Activated CD4-positive, CD25-positive, alpha-beta regulatory T cell treated with anti-CD3 and anti-CD28 coated beads, Interleukin-2, amount 50 U/mL, for 24 hours (primary cell): ENCODE results near the gene ZNF385C.
A peak's percentile ranks its signal among the peaks of the same experiment; 100 is the strongest.

ENCODE experiments used
- ATAC-seq, 2 donors: fragments of 150-1000 bp; cut with Tn5 transposase; one replicate each; pipeline ENCODE4 v1.10.0; 2021; ENCODE audit warnings: mild to moderate bottlenecking in 1 of 2, moderate library complexity in 1 of 2

ZNF385C gene

DNA sequence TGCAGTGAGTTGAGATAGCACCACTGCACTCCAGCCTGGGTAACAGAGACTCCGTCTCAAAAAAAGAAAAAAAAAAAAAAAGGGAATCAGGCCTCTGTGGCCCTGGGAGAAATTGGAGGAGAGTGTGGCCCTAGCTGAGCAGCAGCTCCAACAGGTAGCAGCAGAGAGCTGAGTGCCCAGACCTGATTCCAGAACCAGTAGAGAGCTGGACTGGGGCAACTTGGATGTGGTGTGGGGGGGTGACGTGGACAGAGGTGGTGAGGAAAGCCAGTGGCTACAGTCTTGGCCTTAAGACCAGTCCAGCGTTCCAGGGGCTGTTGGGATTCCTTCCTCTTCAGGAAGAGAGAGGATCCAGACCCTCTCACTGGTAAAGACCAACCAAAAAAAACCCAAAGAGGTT, 26.0 kb upstream of the ZNF385C start:
- no peak for ATAC-seq

DNA sequence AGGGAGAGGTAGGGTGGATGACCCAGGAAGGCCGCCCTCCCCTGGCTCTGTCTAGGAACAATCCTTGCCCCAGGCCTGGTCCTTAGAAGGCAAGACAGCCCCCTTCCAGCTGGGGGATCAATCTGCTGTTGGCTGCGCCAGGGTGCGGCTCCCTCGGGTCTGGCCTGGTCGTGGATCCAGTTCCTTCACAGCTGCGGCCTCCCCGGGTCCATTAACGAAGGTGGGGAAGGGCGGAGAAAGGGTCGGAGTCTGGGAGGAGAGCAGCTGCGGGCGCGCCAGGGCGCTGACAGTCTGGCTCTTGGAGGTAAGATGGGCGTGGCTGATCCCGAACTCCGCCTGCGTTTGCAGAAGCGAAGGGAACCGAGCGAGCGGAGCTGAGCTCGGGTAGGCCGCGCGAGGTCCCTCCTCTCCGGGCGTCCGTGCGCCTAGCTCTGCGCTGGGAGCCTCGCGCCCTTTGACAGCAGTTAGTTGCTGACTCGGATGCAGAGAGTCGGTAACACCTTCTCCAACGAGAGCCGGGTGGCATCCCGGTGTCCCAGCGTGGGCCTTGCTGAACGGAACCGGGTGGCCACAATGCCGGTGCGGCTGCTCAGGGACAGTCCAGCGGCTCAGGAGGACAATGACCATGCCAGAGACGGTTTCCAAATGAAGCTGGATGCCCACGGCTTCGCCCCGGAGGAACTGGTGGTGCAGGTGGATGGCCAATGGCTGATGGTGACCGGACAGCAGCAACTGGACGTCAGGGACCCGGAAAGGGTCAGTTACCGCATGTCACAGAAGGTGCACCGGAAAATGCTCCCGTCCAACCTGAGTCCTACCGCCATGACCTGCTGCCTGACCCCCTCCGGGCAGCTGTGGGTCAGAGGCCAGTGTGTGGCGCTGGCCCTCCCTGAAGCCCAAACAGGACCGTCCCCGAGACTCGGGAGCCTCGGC, 24.4 kb upstream of the ZNF385C start, which contains the start of gene HSPB9:
HSPB9 (plus strand) TSS at position 434 of the 933 bp plus-strand sequence; CDS start at position 481, 47 bp downstream.
- no peak for ATAC-seq

DNA sequence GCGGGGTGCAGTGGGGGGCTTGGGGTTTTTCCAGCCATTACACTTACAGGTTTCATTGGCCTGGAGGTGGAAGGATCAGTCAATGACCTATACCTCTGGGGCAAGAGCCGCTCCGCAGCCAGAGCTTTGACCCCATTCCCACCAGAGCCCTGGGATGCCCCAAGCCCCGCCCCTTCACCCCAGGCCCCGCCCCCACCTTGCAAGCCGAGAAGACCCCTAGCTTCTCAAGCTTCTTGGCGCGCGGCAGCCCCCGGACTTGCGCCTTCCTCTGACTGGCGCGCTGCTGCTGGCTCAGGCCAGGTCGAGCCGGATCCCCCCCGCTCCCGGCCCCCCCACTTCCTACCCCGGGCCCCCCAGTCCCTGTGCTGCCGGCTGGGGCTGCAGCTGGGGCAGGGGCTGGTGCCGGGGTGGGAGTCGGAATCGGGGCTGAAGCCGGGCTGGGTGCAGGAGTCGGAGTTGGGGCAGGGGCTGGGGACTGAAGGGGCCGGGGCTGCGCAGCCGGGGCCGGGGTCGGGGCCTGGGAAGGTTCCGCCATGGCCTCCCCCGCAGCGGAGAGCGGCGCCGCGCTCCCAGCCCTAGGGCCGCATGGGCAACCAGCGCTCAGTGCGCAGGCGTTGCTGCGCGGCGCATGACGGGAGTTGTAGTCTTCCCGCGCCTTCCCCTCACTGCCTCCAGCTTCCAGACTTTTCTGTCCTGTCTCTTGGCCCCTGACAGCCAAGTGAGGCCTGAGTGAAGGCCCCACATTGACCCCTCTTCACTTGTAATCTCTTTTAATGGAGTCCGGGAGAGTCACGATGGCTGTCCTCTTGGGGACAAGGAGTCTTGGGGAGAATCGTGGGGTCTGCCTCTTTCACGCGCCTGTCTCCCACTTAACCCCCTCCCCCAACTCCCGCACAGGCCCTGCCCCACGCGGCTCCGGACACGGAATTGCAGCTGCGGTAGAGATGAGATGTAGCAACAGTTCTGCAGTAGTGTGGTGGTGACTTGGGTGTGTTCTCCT, 22.8 kb upstream of the ZNF385C start, which contains the start of gene KAT2A:
KAT2A (minus strand) TSS at position 598 of the 1,000 bp plus-strand sequence; CDS start at position 535, 63 bp downstream.
- peak; percentile 87 to 92 for ATAC-seq

DNA sequence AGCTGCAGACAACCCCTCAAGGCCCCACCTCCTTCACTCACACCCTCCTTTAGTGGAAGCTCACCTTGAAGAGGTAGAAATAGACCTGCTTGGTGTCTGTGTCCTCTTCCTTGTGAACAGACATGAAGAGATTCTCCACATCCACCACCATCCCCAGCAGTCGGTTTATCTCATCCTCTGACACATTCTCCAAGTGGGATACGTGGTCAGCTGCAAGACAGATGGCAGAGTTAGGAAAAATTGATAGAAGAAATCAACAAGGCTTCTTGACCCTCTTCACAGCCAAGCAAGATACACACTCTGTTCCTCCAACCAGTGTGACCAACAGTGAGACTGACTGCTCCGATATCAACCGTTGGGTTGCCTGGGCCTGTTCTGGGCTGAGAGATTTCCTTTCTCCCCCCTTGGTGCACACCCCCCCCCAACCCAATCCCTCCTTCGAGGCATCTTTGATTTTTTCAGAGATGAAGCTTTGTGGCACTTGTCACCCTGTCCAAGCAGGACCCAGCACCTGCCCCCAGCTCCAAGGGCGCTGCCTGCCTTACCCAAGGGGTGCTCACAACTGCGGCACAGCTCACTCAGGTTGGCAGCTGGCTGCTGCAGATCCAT, 22.0 kb upstream of the ZNF385C start:
- ATAC-seq = no peak

DNA sequence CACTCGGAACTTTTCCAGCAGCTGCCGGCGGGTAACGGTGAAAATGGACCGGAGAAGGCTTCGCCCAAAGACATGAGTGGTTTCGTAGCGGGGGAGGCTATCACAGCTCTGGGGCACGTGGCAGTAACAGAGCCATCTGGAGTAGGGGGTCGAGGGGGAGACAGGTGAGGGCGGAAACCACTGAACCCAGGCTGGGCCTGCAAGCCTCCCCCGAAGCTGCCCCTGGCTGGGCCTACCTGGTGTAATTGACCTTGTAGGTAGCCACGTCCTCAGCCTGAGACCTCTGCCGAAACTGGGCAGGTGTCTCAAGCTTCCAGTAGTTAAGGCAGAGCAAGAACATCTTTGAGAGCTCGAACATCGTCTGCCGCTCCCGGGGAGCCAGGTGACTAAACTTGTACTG, 21.0 kb upstream of the ZNF385C start:
- no peak for ATAC-seq

DNA sequence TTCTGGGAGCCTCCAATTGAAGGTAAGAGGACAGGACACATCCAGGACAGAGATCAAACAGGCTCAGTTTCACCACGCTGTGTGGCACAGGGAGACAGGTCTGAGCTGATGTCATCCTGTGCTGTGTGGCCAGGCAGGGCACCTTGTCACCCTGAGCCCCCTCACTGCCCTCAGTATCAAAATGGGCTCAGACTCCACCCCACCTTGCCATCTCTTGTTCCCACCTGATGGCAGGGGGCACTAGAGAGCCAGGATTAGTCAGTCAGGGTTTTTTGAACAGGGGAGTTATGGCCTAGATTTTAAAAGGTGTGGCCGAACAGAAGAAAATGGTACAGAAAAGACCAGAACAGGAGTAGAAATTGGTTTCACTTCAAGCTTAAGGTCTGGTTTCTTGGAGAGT, 20.3 kb upstream of the ZNF385C start:
- peak; percentile 21 to 27 for ATAC-seq

DNA sequence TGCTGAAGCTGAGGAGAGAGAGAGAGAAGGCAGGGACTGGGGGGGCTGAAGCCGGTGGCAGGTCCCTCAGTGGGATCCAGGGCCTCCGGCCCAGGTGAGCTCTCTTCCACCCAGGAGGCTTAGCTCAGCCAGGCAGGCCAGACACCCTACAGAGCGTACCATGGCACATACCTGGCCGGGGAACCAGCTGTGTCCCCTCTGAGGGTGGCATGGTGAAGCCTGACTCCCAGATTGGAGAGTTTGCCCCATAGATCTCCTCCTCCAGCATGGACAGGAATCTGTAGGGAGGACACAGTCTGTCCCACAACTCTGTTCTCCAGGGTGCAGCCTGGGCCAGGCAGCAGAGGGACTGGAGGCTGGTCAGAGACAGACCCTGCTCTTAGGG, 19.8 kb upstream of the ZNF385C start:
- no peak for ATAC-seq

DNA sequence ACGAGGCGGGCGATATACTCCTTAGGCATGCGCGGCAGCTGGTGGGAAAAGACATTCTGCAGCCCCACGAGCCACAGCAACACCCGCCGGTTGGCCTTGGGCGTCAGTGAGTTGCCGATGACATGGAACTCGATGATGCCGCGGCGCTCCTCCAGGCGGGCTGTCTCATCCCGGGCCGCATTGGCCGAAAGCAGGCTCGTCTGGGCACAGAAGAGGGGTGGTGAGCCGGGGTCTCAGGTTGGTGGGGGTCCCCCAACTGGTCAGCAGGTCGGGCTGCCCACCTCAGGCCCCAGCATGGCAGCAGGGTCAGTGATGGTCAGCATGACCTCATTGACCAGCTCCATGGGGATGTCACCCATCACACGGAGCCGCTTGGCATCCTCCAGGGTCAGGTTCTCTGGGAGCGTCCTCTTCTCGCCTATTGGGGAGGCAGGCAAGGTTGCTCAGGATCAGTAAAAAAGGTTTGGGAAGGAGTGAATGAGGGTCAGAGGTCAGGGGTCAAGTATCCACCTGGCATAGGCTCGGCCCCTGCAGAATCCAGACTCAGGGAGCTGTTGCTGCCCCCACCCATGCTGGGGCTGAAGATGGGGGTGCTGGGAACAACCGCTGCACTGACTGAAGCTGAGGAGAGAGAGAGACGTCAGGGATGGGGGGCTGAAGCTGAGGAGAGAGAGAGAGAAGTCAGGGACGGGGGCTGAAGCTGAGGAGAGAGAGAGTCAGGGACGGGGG, 19.3 kb upstream of the ZNF385C start:
- no peak for ATAC-seq

DNA sequence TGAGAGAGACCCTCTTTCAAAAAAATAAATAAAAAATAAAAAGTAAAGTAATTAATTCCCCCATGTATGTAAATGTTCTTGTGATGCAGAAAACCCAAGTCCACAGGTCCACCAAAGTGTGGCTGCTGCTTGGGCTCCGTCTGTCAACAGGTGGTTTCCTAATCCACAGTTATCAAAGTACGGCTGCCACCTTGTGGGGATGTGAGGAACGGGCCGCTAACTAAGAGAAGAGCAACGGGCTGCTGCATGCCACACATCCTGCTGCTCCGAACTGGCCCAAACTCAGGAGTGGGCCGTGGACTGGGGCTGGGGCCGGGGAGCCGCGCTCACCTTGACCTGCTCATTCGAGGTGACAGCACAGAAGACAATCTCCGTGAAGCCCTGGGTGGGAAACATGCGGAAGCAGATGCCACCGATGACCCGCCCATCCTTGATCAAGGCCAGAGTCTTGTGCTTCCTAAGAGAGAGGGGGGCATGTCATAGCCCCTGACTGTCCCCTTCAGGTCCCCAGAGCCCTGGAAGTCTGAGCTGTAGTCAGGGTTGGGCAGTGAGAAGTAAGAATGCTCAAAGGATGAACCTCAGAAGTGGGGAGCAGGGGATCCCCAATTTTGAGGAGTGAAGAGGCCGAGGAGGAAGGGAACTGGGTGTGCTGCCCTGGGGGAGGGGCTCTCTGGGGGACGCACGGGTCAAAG, 18.6 kb upstream of the ZNF385C start:
- peak; percentile 25 to 30 for ATAC-seq

DNA sequence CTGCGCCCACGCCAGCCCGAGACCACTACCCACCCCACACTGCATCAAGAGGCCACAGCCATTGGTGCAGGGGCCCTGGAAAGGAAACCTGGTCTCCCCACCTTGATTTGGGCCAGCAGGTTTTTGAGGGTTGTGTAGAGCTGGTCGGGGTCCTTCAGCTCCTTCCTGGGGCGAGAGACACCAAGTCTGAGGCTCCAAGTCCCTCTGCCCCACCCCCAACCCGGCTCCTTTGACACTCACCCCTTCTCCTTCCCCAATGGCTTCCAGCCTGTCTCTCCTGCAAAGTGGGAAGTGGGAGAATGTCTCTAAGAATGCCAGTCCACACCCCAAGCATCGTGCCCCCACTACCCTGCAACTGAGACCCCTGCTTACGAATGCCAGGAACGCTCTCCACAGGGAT, 15.8 kb upstream of the ZNF385C start:
- no peak for ATAC-seq

DNA sequence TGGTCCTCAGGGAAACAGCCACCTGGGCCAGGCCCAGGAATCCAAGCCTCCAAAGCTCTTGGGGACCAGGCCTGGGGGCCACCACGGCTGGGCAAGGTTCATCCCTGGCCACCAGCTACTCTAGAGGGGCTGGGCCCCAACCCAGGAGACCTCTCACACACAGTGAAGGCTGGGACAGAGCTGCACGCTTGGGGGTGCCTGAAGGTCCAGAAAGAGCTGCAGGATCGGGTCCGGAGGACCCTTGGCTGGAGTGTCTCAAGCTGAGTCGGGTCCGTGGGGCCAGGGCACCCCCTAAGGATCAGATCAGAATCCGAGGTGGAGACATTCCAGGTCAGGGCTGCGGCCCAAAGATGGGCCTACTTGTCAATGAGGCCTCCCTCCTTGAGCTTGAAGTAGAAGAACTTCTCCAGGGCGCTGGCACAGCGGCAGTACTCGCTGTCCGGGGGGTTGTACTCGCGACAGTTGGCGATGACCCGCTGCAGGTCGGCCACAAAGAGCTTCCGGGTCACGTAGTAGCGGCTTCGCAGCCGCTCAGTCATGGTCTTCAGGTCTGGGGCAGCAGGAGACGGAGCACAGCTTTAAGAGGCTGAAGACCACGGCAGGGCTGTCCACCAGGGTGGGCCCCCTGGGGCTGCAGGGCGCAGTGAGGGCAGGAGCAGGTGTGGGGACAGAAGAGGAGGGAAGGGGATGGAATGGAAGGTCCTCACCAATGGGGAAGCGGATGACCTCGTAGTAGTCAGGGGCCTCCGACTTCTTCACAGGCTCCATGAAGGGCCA, 15.2 kb upstream of the ZNF385C start:
- ATAC-seq = no peak

DNA sequence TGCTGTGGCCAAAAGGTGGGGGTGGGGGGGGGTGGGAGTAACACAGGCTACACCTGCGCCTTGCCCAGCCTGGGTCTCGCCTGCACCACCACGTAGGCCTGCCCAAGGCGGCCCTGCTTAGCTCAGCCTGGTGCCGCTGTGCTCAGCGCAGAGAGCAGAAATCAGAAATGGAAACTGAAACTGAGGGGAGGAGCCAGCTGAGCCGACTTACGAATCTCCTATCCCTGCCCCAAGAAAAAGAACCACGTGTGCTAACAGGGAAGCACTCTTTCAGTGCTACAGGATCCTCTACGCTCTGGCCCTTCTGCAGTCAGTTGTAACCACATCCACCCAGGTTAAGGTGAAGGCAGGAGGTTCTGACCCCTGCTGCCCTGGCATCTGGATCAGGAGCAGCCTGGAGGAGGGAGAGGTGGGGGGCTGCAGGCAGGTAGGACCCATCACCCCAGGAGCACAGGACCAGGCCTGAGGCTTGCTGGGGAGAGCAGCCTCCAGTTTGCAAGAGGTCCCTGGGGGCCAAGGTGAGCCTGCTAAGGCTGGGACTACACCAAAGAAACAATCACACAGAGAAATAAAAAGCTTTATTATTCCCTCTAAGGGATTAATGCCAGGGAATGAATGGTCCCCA, 14.4 kb upstream of the ZNF385C start, which contains the start of gene DHX58:
DHX58 (minus strand) TSS at position 163 of the 625 bp plus-strand sequence. CDS start 822 bp downstream, outside the sequence.
- peak; percentile 90 to 92 for ATAC-seq

DNA sequence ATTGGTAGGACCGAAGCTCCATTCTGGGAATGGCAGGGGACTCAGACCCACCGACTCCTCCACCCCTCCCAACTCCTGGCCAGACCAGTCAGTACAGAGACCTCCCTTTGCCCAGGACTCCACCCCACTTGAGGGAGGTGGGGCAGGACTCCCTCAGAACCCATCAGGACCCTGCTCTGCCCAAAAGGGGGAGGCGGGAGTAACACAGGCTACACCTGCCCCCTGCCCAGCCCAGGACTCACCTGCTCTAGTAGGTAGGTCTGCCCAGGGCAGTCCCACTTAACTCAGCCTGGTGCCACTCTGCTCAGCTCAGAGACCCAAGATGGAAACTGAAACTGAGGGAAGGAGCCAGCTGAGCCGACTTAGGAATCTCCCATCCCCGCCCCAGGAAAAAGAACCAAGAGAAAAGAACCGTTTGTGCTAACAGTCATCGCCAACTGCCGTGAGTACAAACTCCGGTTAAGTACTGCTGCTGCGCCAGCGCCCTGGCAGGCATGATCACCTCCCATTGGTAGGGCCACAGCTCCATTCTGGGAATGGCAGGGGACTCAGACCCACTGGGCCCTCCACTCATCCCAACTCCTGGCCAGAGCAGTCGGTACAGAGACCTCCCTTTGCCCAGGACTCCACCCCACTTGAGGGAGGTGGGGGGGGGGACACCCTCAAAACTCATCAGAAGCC, 13.7 kb upstream of the ZNF385C start:
- ATAC-seq = peak; percentile 5 to 9

DNA sequence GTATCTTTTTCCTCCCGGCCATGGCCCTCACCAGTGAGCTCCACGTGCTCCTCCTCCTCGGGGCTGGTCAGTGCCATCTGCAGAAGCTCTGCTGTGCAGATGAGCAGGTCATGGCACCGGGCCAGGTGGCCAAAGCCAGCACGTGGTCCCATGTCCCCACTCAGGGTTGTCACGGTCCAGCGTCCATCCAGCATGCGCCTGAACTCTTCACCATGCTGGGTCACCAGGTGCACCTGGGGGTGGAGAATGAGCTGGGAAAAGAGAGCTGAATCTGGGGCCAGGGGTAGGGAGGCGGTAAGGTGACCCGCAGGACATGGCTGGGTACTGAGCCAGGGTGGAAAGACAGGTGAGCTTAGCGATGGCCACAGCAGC, 13.0 kb upstream of the ZNF385C start:
- ATAC-seq = no peak

DNA sequence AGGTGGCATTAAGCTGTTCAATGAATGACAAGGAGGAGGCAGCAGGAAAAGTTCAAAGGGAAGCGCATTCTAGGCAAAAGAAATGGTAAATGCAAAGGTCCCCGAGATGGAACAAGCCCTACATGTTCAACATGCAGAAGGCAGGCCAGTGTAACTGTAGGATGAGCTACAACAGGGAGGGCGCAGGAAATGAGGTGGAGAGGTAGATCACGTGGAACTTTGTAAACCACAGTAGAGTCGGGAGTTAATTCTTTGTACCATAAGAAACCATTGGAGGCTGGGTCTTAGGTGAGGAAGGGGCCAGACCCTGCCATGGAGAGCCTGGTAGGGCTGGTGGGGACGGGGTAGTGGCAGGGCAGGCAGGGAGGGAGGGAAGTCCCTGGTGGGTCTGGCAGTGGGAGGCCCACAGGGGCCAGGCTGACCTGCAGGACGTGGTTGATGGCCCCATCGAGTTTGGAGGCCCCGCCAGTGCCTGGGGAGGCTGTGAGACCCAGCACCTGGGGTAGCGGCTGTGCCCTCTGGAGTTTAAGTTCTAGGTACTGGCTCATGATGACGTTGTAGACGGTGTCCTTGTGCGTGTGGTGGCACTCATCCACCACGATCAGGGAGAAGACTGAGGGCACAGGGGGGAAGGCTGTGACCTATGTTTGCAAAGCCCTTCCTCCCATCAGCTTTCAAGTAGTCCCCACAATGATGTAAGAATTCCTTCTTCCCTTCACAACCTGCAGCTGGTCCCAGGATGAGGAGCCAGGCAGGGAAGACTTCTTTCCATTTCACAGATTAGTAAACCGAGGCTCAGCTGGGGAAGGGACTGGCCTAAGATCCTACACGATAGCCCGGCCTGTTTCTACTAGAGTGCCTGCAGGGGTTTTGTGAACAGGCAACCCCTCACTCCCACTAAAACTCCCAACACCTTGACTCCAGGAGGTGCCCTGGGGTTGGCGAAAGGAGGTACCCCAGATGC, 12.3 kb upstream of the ZNF385C start:
- no peak for ATAC-seq

DNA sequence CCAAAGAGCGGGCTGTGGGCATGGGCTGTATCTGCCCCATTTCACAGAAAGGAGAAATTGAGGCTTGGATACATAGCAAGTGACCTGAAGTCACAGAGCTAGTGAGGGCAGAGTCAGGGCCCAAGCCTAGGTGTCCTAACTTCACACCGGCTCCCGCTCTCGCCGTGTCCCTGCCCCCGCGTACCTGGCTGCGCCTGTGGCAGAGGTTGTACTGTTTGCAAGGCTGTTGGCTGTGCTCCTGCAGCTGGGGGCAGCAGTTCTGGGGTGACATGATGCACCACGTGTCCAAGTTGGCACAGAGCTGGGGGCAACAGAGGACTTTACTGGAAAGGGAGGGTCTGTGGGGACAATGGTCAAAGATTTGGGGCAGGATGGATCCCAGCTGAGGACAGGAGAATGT, 10.8 kb upstream of the ZNF385C start:
- no peak for ATAC-seq

DNA sequence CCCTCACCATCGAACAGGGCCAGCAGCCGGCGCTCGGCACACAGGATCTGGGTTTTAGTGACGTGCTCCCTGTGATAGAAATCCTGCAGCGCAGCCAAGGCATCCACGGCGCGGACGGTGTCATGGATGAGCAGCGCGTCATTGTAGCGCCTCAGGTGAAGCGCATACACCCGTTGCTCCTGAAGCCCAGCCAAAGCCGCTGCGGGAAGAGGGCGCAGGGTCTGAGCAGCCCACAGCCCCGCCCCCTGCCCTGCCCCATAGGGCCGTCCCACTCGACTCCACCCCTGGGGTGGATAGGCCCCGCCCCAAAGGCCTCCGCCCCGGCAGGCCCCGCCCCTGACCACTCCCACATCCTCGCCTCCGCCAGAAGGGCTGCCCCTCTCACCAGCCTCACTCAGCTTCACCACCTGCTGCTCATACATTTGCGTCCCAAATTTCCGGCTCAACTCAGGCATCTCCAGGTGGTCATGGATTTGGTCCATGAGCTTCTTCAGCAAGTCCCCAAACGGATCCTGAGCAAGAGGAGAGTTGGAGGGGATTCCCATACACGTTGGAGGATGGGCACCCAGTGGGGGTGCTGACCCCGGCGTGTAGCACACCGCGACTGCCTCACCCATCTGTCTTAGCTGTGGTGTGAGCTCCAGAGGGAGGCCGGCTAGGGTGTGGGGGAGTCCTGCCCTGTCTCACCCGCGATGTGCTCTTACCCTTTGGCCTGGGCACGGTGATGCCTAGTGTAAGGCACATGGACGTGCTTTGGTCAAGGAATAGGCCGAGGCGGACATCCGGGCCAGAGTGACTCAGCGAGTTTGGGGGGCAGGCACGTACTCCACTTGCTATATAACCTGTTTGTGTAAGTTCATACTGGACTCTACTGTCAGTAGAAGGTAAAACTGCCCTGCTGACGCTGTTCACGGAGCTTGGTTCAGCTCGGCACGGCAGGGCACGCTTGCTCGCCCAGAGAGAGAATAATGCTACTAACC, 9.6 kb upstream of the ZNF385C start:
- ATAC-seq = peak; percentile 70 to 75
